Stomach (tissue), 9 donors: ENCODE data around the gene GABRG3. TPM values are rescaled to one million over a fixed set of nuclear protein-coding genes. Genes with fewer than 3 reads are reported as not detected.

Source experiments
- DNase-seq, 2 donors: peaks; one replicate each; pipeline versions ENCODE4 v3.0.0 to v3.0.0-alpha.2; 2013 to 2019
- H3K27ac ChIP-seq, 5 donors: fragments of 200-600 bp in 4 of 5; sonication (generic) in 4 of 5; one replicate each; pipeline ENCODE4 v1.5.1; 2013 to 2019; ENCODE audit warnings: mild to moderate bottlenecking in 1 of 5, moderate library complexity in 1 of 5
- H3K27me3 ChIP-seq, 3 donors: fragments of 200-600 bp; sonication (generic); one replicate each; pipeline ENCODE4 v1.5.1; 2017 to 2019; ENCODE audit warnings: mixed run types in 1 of 3
- H3K36me3 ChIP-seq, 4 donors: fragments of 200-600 bp; sonication (generic); 1 replicate in 3 of 4; 2 replicates in 1 of 4; pipeline ENCODE4 v1.5.1; 2016 to 2019
- H3K4me1 ChIP-seq, 4 donors: fragments of 200-600 bp; sonication (generic); one replicate each; pipeline ENCODE4 v1.5.1; 2016 to 2019
- H3K4me3 ChIP-seq, 4 donors: fragments of 200-600 bp; sonication (generic) in 3 of 4; one replicate each; pipeline ENCODE4 v1.5.1; 2016 to 2019; ENCODE audit warnings: mild to moderate bottlenecking in 1 of 4
- H3K9me3 ChIP-seq, 4 donors: fragments of 200-600 bp; sonication (generic); one replicate each; pipeline ENCODE4 v1.5.1; 2016 to 2019
- CTCF ChIP-seq, 7 experiments: fragments of 450-650 bp in 4 of 7; fragments of 200-600 bp in 3 of 7; sonication (generic) in 3 of 7; IDR thresholded peaks; one replicate each; pipeline ENCODE4 v1.5.1; 2016 to 2019; ENCODE audit warnings: antibody characterized with exemption in 7 of 7, control low read depth in 2 of 7, mild to moderate bottlenecking in 1 of 7
- EP300 ChIP-seq: sonication (generic); formaldehyde crosslinking; IDR thresholded peaks from one replicate; pipeline ENCODE4 v1.6.1; 2017; ENCODE audit warnings: antibody characterized with exemption
- POLR2A ChIP-seq, 4 donors: fragments of 450-650 bp; IDR thresholded peaks; one replicate each; pipeline ENCODE4 v1.6.1; 2016; ENCODE audit warnings: antibody characterized with exemption in 4 of 4, control low read depth in 2 of 4, mild to moderate bottlenecking in 1 of 4, moderate library complexity in 1 of 4
- POLR2AphosphoS5 ChIP-seq, 3 donors: sonication (generic); formaldehyde crosslinking; IDR thresholded peaks; one replicate each; pipeline ENCODE4 v1.6.1; 2016; ENCODE audit warnings: antibody characterized with exemption in 3 of 3
- WGBS, 5 donors: extraction: QIAGEN DNeasy Blood & Tissue Kit in 3 of 5; methylation state at CpG; one replicate each; pipeline versions ENCODE4 v1.1.5 to v1.1.7; 2013 to 2018; 5-methylcytosine and 5-hydroxymethylcytosine counted together
- intact Hi-C: fragments of 100-400 bp; cut with DNase I; formaldehyde crosslinking; loops from one replicate; pipeline ENCODE4 v1.15.1; 2023; ENCODE audit warnings: low total_unique reads
- polyA plus RNA-seq, 3 donors: library from polyadenylated mRNA; stranded (reverse); fragments of 200-250 nt; gene quantifications; one replicate each; pipeline ENCODE4 v1.2.3, GENCODE V29; 2013
- total RNA-seq, 5 donors: library from RNA; depleted of rRNA; stranded (reverse); fragments of >200 nt; gene quantifications; one replicate each; pipeline versions ENCODE4 v1.1.0 to v1.2.3, GENCODE V29; 2014 to 2016
- donor health status: healthy with polysubstance abuse.
- donor health status: Bipolar disorder and iron deficiency.
- donor health status: healthy.

Gene GABRG3
- total and polyA plus RNA-seq, 8 donors = 0.37 to 1.5 TPM; not detected in 6

- Histone ChIP-seq H3K4me3 (no peak overlapping the region), H3K9me3 (peaks cover 0 to 26% (median 9%) of the 10 kb centered on the region in 4 donors), H3K4me1 (no peaks in the 10 kb centered on the region), H3K36me3 (no peaks in the 10 kb centered on the region), H3K27ac (no peak overlapping the region), H3K27me3 (no peaks in the 10 kb centered on the region)
- no peak for DNase-seq
- 87 to 96% (median 90%) methylated on average over 19 to 23 of the region's 23 CpGs for whole genome bisulfite sequencing, 5 donors
- intact Hi-C loops = no loop called here
- no peak for TF ChIP-seq POLR2AphosphoS5 (IDR thresholded peaks at IDR 0.05)
- TF ChIP-seq EP300 = no peak
- no peak for TF ChIP-seq POLR2A (IDR thresholded peaks at IDR 0.05)
- TF ChIP-seq CTCF (IDR thresholded peaks at IDR 0.05) = no peak
Observed at GRCh38 chr15:27249046-27249759, 278.2 kb downstream of the GABRG3 start.

GRCh38 chr15:27249760-27250109 is 278.8 kb downstream of the GABRG3 start:
- DNase-seq = no peak
- H3K27ac ChIP-seq = no peak overlapping the region
- H3K36me3 ChIP-seq = no peaks in the 10 kb centered on the region
- TF ChIP-seq EP300 (no peak), CTCF (IDR thresholded peaks at IDR 0.05) (no peak), POLR2AphosphoS5 (IDR thresholded peaks at IDR 0.05) (no peak), POLR2A (IDR thresholded peaks at IDR 0.05) (no peak)
- no peaks in the 10 kb centered on the region for H3K27me3 ChIP-seq
- H3K4me1 ChIP-seq = no peaks in the 10 kb centered on the region
- intact Hi-C loops = no loop called here
- H3K4me3 ChIP-seq = no peak overlapping the region
- H3K9me3 ChIP-seq = peaks cover 0 to 22% (median 9%) of the 10 kb centered on the region in 4 donors
- 58 to 82% (median 71%) methylated on average over 3 of the region's 3 CpGs for WGBS, 5 donors

GRCh38 chr15:27250223-27250622 is 279.2 kb downstream of the GABRG3 start:
- H3K36me3 ChIP-seq = no peaks in the 10 kb centered on the region
- H3K4me3 ChIP-seq = no peak overlapping the region
- H3K27me3 ChIP-seq = no peaks in the 10 kb centered on the region
- WGBS, 5 donors = 63 to 78% (median 74%) methylated on average over 6 of the region's 6 CpGs
- peaks cover 0 to 22% (median 9%) of the 10 kb centered on the region in 4 donors for H3K9me3 ChIP-seq
- TF ChIP-seq POLR2AphosphoS5 (IDR thresholded peaks at IDR 0.05) = no peak
- TF ChIP-seq CTCF (IDR thresholded peaks at IDR 0.05) = no peak
- no peak for TF ChIP-seq EP300
- TF ChIP-seq POLR2A (IDR thresholded peaks at IDR 0.05) = no peak
- H3K4me1 ChIP-seq = no peaks in the 10 kb centered on the region
- no peak overlapping the region for H3K27ac ChIP-seq
- peak in 1 of 2 donors; percentile 32 for DNase-seq
- intact Hi-C loops = no loop called here

GRCh38 chr15:27254055-27254454 is 283.1 kb downstream of the GABRG3 start:
- Histone ChIP-seq H3K9me3 (peaks cover 0 to 19% (median 7%) of the 10 kb centered on the region in 4 donors), H3K4me1 (no peaks in the 10 kb centered on the region), H3K27me3 (no peaks in the 10 kb centered on the region), H3K27ac (no peak overlapping the region), H3K4me3 (no peak overlapping the region), H3K36me3 (no peaks in the 10 kb centered on the region)
- TF ChIP-seq EP300 (no peak), CTCF (IDR thresholded peaks at IDR 0.05) (no peak), POLR2AphosphoS5 (IDR thresholded peaks at IDR 0.05) (no peak), POLR2A (IDR thresholded peaks at IDR 0.05) (no peak)
- WGBS, 5 donors = 52 to 69% (median 63%) methylated on average over 9 of the region's 9 CpGs
- intact Hi-C loops = no loop called here
- peak in 1 of 2 donors; percentile 33 for DNase-seq
